ENCODE results near the gene GLIPR2.
A peak's percentile ranks its signal among the peaks of the same experiment; 100 is the strongest.

Gene GLIPR2

DNA sequence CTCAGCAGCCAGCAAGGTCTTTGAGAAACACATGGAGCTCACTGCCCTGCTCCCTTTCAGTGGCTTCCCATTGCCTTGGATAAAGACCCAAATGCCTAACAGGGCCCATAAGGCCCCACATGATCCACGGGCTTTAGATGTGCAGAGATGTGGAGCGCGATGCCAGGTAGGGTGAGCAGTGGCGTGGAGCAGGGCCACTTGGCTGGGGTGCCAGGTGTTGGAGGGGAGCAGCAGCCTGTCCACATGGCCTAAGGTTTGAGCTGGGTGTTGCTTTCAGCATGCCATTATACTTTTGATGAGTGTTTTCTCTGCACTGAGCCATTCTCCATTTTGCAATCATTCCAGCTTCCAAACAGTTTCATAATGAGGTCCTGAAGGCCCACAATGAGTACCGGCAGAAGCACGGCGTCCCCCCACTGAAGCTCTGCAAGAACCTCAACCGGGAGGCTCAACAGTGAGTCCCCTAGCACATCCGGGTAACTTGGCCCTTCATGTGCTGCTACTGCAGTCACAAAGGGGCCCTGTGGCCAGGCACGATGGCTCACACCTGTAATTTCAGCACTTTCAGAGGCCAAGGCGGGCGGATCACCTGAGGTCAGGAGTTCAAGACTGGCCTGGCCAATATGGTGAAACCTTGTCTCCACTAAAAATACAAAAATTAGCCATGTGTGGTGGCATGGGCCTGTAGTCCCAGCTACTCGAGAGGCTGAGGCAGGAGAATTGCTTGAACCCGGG lies 11.1 kb downstream of the GLIPR2 start:
- POLR2A ChIA-PET = interaction anchor here (3.4 to 4.2 kb wide), 2 partner anchors 11 to 16 kb away, joined by 17 read pairs; partner anchors contain the start of gene GLIPR2
- Histone ChIP-seq H3K27ac (ENCODE audit: extremely low read depth, low read depth, low read length) (no peak overlapping the region), H3K4me3 (ENCODE audit: low read depth, low read length) (no peak overlapping the region), H3K4me1 (ENCODE audit: control insufficient read depth, insufficient read depth, low read length) (peaks cover 3% of the 10 kb centered on the region; the same call in 1 of the 2 replicates), H3K9me3 (ENCODE audit: control insufficient read depth, insufficient read depth, low read depth, low read length) (no peaks in the 10 kb centered on the region), H3K36me3 (ENCODE audit: control insufficient read depth in 2 of 2, insufficient read depth in 1 of 2, low read length in 2 of 2) (no peaks in the 10 kb centered on the region)
- CTCF ChIA-PET = interaction anchor here (0.6 kb wide), 1 partner anchor 75 kb away, joined by 4 read pairs; no protein-coding TSS in a partner anchor
- TF ChIP-seq ZNF558 (tag by site-specific recombination; IDR thresholded peaks at IDR 0.05) (no peak), ZNF473 (tag by site-specific recombination; IDR thresholded peaks at IDR 0.05) (no peak), ZBTB17 (tag by site-specific recombination; IDR thresholded peaks at IDR 0.05) (no peak)

DNA sequence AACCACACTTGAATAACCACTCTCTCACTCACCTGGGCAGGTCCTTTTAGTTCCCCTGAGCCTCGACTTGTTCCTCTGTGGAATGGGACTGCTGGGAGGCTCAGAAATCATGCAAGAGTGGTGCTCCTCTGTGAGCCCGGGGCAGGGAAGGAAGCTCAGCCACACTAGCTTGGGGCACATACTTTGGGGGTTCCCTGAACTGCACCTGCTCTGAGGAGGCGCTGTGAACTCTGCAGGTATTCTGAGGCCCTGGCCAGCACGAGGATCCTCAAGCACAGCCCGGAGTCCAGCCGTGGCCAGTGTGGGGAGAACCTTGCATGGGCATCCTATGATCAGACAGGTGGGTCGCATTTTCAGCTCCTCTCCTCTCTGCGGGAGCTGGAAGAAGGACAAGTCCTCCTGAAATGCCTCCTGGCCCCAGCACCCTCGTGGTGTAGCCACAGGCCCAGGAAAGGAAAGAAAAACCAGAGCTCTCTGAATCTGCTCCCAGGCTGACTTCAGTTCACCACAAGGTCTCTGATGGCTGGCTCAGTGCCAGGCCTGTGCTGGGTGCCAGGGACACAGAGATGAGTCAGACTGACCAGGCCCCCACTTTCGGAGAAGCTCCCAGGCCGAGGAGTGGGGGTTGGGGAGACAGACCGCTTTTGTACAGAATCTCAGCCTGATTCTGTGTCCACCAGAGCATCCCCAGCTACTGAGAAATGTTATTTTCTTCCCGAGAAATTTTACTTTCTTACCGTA lies 11.9 kb downstream of the GLIPR2 start:
- Histone ChIP-seq H3K36me3 (ENCODE audit: control insufficient read depth in 2 of 2, insufficient read depth in 1 of 2, low read length in 2 of 2) (no peaks in the 10 kb centered on the region), H3K4me3 (ENCODE audit: low read depth, low read length) (no peak overlapping the region), H3K27ac (ENCODE audit: extremely low read depth, low read depth, low read length) (no peak overlapping the region), H3K4me1 (ENCODE audit: control insufficient read depth, insufficient read depth, low read length) (peaks cover 3% of the 10 kb centered on the region; the same call in 1 of the 2 replicates), H3K9me3 (ENCODE audit: control insufficient read depth, insufficient read depth, low read depth, low read length) (no peaks in the 10 kb centered on the region)
- POLR2A ChIA-PET = interaction anchor here (1.1 to 4.2 kb wide), 7 partner anchors 9 to 47 kb away, joined by 3 to 23 read pairs (median 5); partner anchors contain the start of genes CLTA and GLIPR2
- CTCF ChIA-PET = interaction anchor here (0.5 to 1.1 kb wide), 8 partner anchors 11 to 215 kb away, joined by 3 to 5 read pairs (median 3); partner anchors contain the start of gene CCIN
- no peak for TF ChIP-seq ZNF510 (tag by site-specific recombination; IDR thresholded peaks at IDR 0.05; ENCODE audit: insufficient replicate concordance)
- 0 out of 2 replicates have a peak, but pooled peaks have one; percentile 42 for TF ChIP-seq ZEB2 (tag by site-specific recombination; IDR thresholded peaks at IDR 0.05)
- TF ChIP-seq, protein P1, sequence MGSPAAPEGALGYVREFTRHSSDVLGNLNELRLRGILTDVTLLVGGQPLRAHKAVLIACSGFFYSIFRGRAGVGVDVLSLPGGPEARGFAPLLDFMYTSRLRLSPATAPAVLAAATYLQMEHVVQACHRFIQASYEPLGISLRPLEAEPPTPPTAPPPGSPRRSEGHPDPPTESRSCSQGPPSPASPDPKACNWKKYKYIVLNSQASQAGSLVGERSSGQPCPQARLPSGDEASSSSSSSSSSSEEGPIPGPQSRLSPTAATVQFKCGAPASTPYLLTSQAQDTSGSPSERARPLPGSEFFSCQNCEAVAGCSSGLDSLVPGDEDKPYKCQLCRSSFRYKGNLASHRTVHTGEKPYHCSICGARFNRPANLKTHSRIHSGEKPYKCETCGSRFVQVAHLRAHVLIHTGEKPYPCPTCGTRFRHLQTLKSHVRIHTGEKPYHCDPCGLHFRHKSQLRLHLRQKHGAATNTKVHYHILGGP (tag by site-specific recombination; IDR thresholded peaks at IDR 0.05) = no peak
- peak; percentile 80; the same call in 1 of the 2 replicates for TF ChIP-seq ZNF184 (tag by site-specific recombination; IDR thresholded peaks at IDR 0.05)
- TF ChIP-seq ZNF544 (tag by site-specific recombination; IDR thresholded peaks at IDR 0.05) = peak; percentile 73; the same call in 1 of the 2 replicates
- peak; percentile 97 for TF ChIP-seq ZNF660 (tag by site-specific recombination; IDR thresholded peaks at IDR 0.05)
- TF ChIP-seq, protein P2, sequence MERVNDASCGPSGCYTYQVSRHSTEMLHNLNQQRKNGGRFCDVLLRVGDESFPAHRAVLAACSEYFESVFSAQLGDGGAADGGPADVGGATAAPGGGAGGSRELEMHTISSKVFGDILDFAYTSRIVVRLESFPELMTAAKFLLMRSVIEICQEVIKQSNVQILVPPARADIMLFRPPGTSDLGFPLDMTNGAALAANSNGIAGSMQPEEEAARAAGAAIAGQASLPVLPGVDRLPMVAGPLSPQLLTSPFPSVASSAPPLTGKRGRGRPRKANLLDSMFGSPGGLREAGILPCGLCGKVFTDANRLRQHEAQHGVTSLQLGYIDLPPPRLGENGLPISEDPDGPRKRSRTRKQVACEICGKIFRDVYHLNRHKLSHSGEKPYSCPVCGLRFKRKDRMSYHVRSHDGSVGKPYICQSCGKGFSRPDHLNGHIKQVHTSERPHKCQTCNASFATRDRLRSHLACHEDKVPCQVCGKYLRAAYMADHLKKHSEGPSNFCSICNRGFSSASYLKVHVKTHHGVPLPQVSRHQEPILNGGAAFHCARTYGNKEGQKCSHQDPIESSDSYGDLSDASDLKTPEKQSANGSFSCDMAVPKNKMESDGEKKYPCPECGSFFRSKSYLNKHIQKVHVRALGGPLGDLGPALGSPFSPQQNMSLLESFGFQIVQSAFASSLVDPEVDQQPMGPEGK (tag by site-specific recombination; IDR thresholded peaks at IDR 0.05) = peak; percentile 67
- TF ChIP-seq, protein P3, sequence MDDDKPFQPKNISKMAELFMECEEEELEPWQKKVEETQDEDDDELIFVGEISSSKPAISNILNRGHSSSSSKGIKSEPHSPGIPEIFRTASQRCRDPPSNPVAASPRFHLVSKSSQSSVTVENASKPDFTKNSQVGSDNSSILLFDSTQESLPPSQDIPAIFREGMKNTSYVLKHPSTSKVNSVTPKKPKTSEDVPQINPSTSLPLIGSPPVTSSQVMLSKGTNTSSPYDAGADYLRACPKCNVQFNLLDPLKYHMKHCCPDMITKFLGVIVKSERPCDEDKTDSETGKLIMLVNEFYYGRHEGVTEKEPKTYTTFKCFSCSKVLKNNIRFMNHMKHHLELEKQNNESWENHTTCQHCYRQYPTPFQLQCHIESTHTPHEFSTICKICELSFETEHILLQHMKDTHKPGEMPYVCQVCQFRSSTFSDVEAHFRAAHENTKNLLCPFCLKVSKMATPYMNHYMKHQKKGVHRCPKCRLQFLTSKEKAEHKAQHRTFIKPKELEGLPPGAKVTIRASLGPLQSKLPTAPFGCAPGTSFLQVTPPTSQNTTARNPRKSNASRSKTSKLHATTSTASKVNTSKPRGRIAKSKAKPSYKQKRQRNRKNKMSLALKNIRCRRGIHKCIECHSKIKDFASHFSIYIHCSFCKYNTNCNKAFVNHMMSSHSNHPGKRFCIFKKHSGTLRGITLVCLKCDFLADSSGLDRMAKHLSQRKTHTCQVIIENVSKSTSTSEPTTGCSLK (tag by site-specific recombination; IDR thresholded peaks at IDR 0.05) = no peak
- TF ChIP-seq ZBTB17 (tag by site-specific recombination; IDR thresholded peaks at IDR 0.05) = peak; percentile 49
- TF ChIP-seq ZNF37A (tag by site-specific recombination; IDR thresholded peaks at IDR 0.05) = 0 out of 2 replicates have a peak, but pooled peaks have one; percentile 45

DNA sequence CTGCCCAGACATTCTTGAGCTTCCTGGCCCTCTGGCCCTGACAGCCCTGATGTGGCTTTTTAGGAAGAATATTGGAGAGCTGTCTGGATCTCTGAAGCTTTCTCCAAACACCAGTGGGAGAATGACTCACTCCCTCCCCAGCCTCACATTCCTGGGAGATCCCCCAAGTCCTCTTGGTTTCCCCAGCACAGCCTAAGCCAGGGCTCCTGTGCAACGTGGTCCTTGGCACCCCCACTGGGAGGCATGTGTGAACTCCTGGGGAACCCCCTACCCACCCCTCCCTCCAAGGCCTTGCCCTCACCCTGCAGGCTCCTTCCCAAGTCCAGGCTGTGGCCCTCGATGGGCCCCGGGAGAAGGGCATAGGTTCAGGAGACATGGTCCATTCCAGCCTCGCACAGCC lies 12.7 kb downstream of the GLIPR2 start:
- H3K27ac ChIP-seq (ENCODE audit: extremely low read depth, low read depth, low read length) = no peak overlapping the region
- ChIA-PET POLR2A (interaction anchor here (1.1 to 4.2 kb wide), 7 partner anchors 9 to 47 kb away, joined by 3 to 23 read pairs (median 5); partner anchors contain the start of genes CLTA and GLIPR2), CTCF (interaction anchor here (0.6 to 1.1 kb wide), 5 partner anchors 12 to 141 kb away, joined by 3 read pairs; partner anchors contain the start of genes CCIN and GLIPR2)
- H3K9me3 ChIP-seq (ENCODE audit: control insufficient read depth, insufficient read depth, low read depth, low read length) = no peaks in the 10 kb centered on the region
- no peak overlapping the region for H3K4me3 ChIP-seq (ENCODE audit: low read depth, low read length)
- no peaks in the 10 kb centered on the region for H3K36me3 ChIP-seq (ENCODE audit: control insufficient read depth in 2 of 2, insufficient read depth in 1 of 2, low read length in 2 of 2)
- peaks cover 3% of the 10 kb centered on the region; the same call in 1 of the 2 replicates for H3K4me1 ChIP-seq (ENCODE audit: control insufficient read depth, insufficient read depth, low read length)
- TF ChIP-seq GLIS1 (tag by site-specific recombination; IDR thresholded peaks at IDR 0.05) = peak; percentile 70
- TF ChIP-seq ZNF658 (tag by site-specific recombination; IDR thresholded peaks at IDR 0.05) = no peak
- TF ChIP-seq, protein P4, sequence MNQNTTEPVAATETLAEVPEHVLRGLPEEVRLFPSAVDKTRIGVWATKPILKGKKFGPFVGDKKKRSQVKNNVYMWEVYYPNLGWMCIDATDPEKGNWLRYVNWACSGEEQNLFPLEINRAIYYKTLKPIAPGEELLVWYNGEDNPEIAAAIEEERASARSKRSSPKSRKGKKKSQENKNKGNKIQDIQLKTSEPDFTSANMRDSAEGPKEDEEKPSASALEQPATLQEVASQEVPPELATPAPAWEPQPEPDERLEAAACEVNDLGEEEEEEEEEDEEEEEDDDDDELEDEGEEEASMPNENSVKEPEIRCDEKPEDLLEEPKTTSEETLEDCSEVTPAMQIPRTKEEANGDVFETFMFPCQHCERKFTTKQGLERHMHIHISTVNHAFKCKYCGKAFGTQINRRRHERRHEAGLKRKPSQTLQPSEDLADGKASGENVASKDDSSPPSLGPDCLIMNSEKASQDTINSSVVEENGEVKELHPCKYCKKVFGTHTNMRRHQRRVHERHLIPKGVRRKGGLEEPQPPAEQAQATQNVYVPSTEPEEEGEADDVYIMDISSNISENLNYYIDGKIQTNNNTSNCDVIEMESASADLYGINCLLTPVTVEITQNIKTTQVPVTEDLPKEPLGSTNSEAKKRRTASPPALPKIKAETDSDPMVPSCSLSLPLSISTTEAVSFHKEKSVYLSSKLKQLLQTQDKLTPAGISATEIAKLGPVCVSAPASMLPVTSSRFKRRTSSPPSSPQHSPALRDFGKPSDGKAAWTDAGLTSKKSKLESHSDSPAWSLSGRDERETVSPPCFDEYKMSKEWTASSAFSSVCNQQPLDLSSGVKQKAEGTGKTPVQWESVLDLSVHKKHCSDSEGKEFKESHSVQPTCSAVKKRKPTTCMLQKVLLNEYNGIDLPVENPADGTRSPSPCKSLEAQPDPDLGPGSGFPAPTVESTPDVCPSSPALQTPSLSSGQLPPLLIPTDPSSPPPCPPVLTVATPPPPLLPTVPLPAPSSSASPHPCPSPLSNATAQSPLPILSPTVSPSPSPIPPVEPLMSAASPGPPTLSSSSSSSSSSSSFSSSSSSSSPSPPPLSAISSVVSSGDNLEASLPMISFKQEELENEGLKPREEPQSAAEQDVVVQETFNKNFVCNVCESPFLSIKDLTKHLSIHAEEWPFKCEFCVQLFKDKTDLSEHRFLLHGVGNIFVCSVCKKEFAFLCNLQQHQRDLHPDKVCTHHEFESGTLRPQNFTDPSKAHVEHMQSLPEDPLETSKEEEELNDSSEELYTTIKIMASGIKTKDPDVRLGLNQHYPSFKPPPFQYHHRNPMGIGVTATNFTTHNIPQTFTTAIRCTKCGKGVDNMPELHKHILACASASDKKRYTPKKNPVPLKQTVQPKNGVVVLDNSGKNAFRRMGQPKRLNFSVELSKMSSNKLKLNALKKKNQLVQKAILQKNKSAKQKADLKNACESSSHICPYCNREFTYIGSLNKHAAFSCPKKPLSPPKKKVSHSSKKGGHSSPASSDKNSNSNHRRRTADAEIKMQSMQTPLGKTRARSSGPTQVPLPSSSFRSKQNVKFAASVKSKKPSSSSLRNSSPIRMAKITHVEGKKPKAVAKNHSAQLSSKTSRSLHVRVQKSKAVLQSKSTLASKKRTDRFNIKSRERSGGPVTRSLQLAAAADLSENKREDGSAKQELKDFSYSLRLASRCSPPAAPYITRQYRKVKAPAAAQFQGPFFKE (tag by site-specific recombination; IDR thresholded peaks at IDR 0.05; ENCODE audit: borderline replicate concordance) = no peak

Data from HEK293 (cell line).